Nephron progenitor cell (in vitro differentiated cells): Measurements from ENCODE around the gene AP2A2.

Source experiments
- DNase-seq: peaks from one replicate; pipeline ENCODE4 v3.0.0; 2021
- H3K27ac Mint-ChIP-seq: 2 replicates; pipeline ENCODE4 v1.8.0; 2021; ENCODE audit warnings: mild to moderate bottlenecking, moderate library complexity, mixed read lengths
- H3K27me3 Mint-ChIP-seq: 2 replicates; pipeline ENCODE4 v1.8.0; 2021; ENCODE audit warnings: mild to moderate bottlenecking, low read depth, mixed read lengths; ENCODE audit not compliant: poor library complexity
- H3K36me3 Mint-ChIP-seq: 2 replicates; pipeline ENCODE4 v1.8.0; 2021; ENCODE audit warnings: low read depth, mixed read lengths
- H3K4me1 Mint-ChIP-seq: 2 replicates; pipeline ENCODE4 v1.8.0; 2021; ENCODE audit warnings: mixed read lengths
- H3K4me3 Mint-ChIP-seq: 2 replicates; pipeline ENCODE4 v1.8.0; 2021; ENCODE audit warnings: mild to moderate bottlenecking, moderate library complexity, mixed read lengths
- H3K9me3 Mint-ChIP-seq: 2 replicates; pipeline ENCODE4 v1.8.0; 2021; ENCODE audit warnings: mild to moderate bottlenecking, moderate library complexity, mixed read lengths
- CTCF ChIP-seq: fragments of 200-600 bp; sonication (generic); IDR thresholded peaks from 2 replicates; pipeline ENCODE4 v1.5.0; 2021; ENCODE audit warnings: antibody characterized with exemption

The AP2A2 gene

GRCh38 chr11:965206-965775 lies 39.6 kb downstream of the AP2A2 start:
- no peaks in the 10 kb centered on the region for H3K27me3 Mint-ChIP-seq
- peaks cover 14% of the 10 kb centered on the region for H3K9me3 Mint-ChIP-seq
- H3K36me3 Mint-ChIP-seq: peaks cover 58% of the 10 kb centered on the region
- no peak overlapping the region for H3K4me3 Mint-ChIP-seq
- TF ChIP-seq CTCF: no peak
- no peak overlapping the region for H3K27ac Mint-ChIP-seq
- DNase-seq: no peak
- H3K4me1 Mint-ChIP-seq: no peaks in the 10 kb centered on the region

DNA sequence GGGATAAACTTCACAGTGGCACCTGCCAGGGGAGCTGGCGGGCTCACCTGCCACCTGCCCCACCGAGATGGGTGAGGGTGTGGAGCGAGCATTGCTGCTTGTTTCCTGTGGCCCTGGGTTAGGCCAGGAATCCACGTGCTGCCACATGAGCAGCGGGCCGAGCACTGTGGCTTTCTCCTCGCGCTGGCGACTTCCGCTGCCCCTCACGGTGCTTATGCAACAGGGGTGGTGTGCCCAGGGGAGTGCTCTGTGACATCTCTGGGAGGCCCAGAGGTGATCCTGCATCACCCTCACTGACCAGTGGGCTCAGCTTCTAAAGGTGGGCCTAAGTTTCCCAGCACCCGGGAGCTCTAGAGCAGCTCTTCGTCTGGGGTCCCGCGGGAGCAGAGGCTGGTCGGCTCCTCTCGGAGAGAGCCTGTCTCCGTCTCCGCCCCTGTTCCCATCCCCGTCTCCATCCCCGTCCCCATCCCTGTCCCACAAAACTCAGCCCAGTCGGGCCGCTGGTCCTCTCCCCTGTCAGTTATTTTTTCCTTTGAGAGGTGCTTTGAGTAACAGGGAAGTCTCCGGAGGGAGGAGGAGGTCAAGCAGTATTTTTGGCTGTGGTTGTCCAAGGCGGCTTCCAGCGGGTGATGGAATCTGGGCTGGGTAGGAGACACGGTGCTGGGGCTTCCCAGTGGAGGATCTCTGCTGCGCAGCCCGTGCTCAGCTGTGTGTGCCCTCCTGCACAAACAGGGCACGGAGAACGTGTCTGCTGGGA lies 42.5 kb downstream of the AP2A2 start:
- H3K27me3 Mint-ChIP-seq: no peaks in the 10 kb centered on the region
- H3K27ac Mint-ChIP-seq: no peak overlapping the region
- TF ChIP-seq CTCF: no peak
- DNase-seq: no peak
- H3K4me3 Mint-ChIP-seq: no peak overlapping the region
- H3K4me1 Mint-ChIP-seq: peaks cover 8% of the 10 kb centered on the region
- H3K9me3 Mint-ChIP-seq: peaks cover 14% of the 10 kb centered on the region
- H3K36me3 Mint-ChIP-seq: peaks cover 55% of the 10 kb centered on the region

DNA sequence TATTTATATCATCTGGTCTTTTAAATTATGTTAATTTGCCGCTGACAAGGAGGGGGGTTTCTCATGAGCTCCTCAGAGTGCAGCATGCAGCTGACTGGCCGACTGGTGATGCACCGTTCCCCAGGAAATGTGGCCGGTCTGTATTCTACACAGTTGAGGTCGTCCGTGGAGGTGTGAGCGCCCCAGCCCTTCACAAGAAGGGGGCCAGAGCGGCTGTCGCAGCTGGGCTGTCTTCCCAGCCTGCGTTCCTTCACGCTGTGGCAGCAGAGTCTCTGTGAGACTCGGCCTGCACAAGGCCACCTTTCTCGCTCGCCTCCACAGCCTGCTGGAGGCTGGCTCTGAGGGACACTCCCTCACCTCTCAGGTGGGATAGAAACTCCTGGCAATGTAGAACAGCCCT lies 43.2 kb downstream of the AP2A2 start:
- peaks cover 8% of the 10 kb centered on the region for H3K4me1 Mint-ChIP-seq
- peaks cover 56% of the 10 kb centered on the region for H3K36me3 Mint-ChIP-seq
- TF ChIP-seq CTCF: no peak
- peaks cover 10% of the 10 kb centered on the region for H3K9me3 Mint-ChIP-seq
- no peaks in the 10 kb centered on the region for H3K27me3 Mint-ChIP-seq
- no peak overlapping the region for H3K4me3 Mint-ChIP-seq
- DNase-seq: no peak
- H3K27ac Mint-ChIP-seq: no peak overlapping the region

DNA sequence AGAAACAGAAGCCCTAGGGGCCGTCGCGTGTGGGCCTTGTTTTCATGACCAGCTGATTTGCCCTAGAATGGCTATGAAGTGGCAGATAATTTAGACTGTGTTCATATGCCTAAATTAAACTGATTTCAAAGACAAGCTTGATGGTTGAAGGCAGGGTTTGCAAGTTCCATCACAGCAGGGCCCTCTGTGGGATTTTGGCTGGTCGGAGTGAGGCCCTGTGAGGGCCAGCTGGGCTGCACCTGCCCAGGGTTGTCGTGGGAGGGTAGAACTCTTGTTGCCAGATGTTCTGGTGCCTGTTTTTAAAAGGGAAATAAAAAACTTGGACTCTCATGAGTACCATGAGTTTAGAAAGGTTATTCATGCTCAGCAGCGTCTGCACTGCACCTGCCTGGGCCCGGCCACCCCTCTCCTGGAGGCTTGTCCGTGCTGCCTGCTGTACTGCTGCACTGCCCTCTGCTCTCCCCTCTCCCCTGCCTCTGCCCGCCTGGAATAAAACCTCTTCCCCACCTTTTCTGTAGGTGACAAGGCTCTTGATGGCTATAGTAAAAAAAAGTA lies 44.1 kb downstream of the AP2A2 start:
- Mint-ChIP-seq H3K4me3 (no peak overlapping the region), H3K27me3 (no peaks in the 10 kb centered on the region), H3K36me3 (peaks cover 50% of the 10 kb centered on the region), H3K27ac (no peak overlapping the region), H3K4me1 (peaks cover 8% of the 10 kb centered on the region), H3K9me3 (peaks cover under 1% of the 10 kb centered on the region)
- TF ChIP-seq CTCF: no peak
- no peak for DNase-seq

DNA sequence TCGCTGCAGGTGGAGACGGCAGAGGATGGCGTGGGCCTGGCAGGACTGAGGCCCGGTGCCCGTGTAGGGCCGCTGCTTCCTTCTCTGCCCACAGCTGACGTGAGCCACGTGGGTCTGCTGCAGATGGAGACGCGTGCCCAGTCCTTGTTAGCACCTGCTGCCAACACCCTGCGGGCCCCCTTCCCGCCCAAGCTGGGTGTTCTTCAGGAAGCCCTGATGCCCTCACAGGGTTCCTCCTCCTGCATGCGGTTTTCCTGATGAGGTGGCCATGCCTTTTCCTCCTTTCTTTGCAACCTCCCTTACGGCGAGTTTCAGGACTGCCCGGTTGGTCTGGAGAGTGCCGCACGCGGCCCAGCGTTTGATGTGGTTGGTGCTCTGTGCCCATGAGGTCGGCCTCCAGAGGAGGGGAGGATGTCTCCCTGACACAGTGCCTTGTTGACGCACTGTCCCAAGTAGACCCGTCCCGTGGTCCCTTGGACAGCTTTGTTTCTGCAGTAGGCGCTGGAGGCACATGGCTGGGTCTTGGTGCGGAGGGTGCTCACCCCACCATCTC lies 44.7 kb downstream of the AP2A2 start:
- H3K27ac Mint-ChIP-seq: no peak overlapping the region
- peaks cover 52% of the 10 kb centered on the region for H3K36me3 Mint-ChIP-seq
- no peak overlapping the region for H3K4me3 Mint-ChIP-seq
- DNase-seq: no peak
- no peaks in the 10 kb centered on the region for H3K9me3 Mint-ChIP-seq
- no peak for TF ChIP-seq CTCF
- no peaks in the 10 kb centered on the region for H3K27me3 Mint-ChIP-seq
- peaks cover 13% of the 10 kb centered on the region for H3K4me1 Mint-ChIP-seq
